ENCODE results near the gene PEX3.

Gene PEX3

GRCh38 chr6:143486752-143487151 lies 36.1 kb downstream of the PEX3 start:
- TF ChIP-seq CTCF (IDR thresholded peaks at IDR 0.05; ENCODE audit: low read length, missing control alignments): no peak
- H3K4me3 ChIP-seq (replicated peaks; ENCODE audit: low read depth, low read length): no peak overlapping the region
- DNase-seq (ENCODE audit: low read depth): no peak

GRCh38 chr6:143490244-143490643 lies 39.6 kb downstream of the PEX3 start:
- TF ChIP-seq CTCF (IDR thresholded peaks at IDR 0.05; ENCODE audit: low read length, missing control alignments): no peak
- H3K4me3 ChIP-seq (replicated peaks; ENCODE audit: low read depth, low read length): no peak overlapping the region
- no peak for DNase-seq (ENCODE audit: low read depth)

GRCh38 chr6:143490775-143491174 lies 40.2 kb downstream of the PEX3 start:
- DNase-seq (ENCODE audit: low read depth): no peak
- H3K4me3 ChIP-seq (replicated peaks; ENCODE audit: low read depth, low read length): no peak overlapping the region
- TF ChIP-seq CTCF (IDR thresholded peaks at IDR 0.05; ENCODE audit: low read length, missing control alignments): no peak

GRCh38 chr6:143496974-143497373 lies 46.4 kb downstream of the PEX3 start:
- no peak overlapping the region for H3K4me3 ChIP-seq (replicated peaks; ENCODE audit: low read depth, low read length)
- TF ChIP-seq CTCF (IDR thresholded peaks at IDR 0.05; ENCODE audit: low read length, missing control alignments): no peak
- DNase-seq (ENCODE audit: low read depth): no peak

- no peak for DNase-seq (ENCODE audit: low read depth)
- no peak for TF ChIP-seq CTCF (IDR thresholded peaks at IDR 0.05; ENCODE audit: low read length, missing control alignments)
- H3K4me3 ChIP-seq (replicated peaks; ENCODE audit: low read depth, low read length): no peak overlapping the region
These were observed 47.8 kb downstream of the PEX3 start for GRCh38 chr6:143498428-143498827.

- no peak for TF ChIP-seq CTCF (IDR thresholded peaks at IDR 0.05; ENCODE audit: low read length, missing control alignments)
- no peak for DNase-seq (ENCODE audit: low read depth)
These were observed 51.2 kb downstream of the PEX3 start for GRCh38 chr6:143501851-143502250.

GRCh38 chr6:143504369-143504768 lies 53.8 kb downstream of the PEX3 start:
- no peak for DNase-seq (ENCODE audit: low read depth)
- no peak overlapping the region for H3K4me3 ChIP-seq (replicated peaks; ENCODE audit: low read depth, low read length)
- no peak for TF ChIP-seq CTCF (IDR thresholded peaks at IDR 0.05; ENCODE audit: low read length, missing control alignments)

More at GRCh38 chr6:143501851-143502250, 51.2 kb downstream of the PEX3 start:
- H3K4me3 ChIP-seq (replicated peaks; ENCODE audit: low read depth, low read length): no peak overlapping the region
